Fibroblast of skin of abdomen (primary cell): ENCODE data around the gene NTM.
"Not testable (repeated sequence)": the region's sequence is repeated elsewhere in the genome, so short reads cannot be mapped to it uniquely, and the experiment has no call there.

Experiments used
- DNase-seq: peaks from one replicate; pipeline ENCODE4 v3.0.0-alpha.2; 2013

NTM gene

DNA sequence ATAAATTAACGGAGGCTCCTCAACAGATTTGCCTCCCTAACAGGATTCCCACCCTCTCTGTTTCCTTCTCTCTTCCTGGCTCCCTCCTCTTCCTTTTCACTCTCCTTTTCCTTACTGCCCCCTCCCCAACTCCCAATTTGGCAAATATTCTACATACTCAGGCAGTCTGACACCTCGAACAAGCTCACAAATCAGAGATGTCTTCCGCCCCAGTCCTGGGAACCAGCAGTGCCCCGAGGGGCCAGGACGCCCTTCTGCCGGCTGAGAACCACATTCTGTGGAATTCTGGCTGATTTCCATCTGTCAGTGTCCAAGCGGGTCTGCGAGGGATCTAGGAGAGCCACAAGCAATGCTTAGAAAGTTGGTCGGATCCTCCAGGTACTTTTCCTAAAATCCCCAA, 94.0 kb downstream of the NTM start:
- no peak for DNase-seq

DNA sequence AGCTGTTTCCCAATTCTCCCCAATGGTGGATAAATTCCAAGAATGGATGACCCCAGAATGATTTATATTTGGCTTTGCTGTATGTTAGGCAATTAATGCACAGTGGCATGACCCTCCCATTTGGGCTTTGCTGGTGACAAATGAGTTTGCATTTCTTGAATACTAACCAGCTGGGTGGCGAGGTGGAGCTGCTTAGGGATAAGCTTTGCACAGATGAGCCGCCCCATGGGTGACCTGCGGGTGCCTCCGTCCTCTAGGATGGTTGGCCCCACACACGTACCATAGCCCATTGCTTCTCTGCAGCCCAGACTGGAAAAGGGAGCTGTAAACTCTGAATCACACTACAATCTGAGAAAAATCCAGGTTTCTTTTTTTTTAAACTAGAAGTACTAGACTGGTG, 94.6 kb downstream of the NTM start:
- no peak for DNase-seq

DNA sequence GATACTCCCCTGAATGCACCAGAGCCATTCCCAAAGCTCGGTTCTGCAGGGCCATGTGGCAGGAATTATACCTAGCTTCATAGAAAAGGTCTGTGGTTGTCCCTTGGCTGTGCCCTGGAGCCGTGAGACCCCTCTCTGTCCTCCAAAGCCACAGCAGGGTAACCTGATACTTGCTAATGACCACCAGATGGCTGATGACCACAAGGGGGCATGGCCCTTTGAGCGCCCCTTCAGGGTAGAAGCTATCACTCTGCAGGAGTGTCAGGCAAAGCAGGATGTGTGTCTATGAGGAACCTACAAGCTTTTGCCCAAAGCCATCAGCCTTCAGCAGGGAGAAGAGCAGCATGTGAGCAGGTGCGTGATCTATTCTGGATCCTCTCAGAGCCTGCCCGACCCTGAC, 95.3 kb downstream of the NTM start:
- DNase-seq: no peak

- DNase-seq: peak; percentile 13
Measured at GRCh38 chr11:131467645-131468394, 97.4 kb downstream of the NTM start.

DNA sequence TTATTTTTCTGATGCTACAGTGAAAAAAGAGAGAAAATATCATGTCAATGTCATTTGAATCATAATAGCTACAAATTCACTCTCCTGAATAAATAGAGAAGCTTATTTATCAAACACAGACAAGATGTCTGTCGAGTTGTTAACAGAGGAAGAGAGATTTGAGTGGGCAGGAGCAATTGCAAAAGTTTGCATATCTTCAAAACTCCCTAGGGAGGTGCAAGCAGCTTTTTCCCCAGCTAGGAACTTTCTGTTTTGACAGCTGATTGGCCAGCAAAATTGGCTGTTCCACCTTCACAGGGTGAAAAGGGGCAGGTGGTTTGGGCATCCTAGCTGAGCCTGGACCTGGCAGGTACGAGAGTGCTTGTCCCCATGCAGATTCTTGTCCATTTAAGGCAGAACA, 98.2 kb downstream of the NTM start:
- DNase-seq: no peak

- DNase-seq: no peak
Measured at GRCh38 chr11:131470216-131470925, 100.0 kb downstream of the NTM start.

DNA sequence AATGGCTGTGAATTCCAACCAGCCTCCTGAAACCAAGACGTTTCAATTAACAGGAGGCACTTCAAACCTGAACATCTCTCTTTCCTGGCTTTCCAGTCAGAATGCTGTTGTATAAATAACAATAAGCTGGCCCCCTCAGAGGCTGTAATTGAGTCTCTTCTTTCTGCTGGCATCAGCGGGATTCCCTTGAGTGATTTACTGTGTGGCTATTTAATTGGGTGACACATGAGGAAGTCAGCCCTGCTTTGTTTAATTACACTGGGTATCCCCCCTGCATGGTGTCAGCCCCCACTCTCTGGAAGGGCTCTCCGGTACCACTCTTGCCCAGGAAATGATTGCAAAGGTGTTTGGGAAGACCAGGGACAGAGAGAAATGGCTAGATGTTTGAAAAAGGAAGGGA, 101.6 kb downstream of the NTM start:
- DNase-seq: peak; percentile 4

DNA sequence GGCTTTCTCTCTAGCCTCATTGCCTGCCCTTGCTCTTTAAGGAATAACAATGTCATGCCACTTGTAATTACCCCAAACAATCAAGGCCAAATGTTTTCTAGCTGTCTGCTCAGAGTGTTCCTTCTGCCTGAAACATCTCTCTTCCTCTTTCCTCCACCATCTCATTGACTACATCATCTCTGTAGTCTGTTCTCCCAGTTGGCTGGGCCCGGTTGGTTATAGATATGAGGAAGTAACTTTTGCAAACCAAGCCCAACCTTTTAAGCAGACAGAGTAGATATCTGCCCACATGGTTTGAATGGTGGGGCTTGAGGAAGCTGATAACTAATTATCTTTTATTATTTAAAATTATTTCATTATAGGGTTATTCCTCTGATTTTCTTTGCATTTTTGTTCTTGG, 104.5 kb downstream of the NTM start:
- no peak for DNase-seq

- DNase-seq: no peak
Measured at GRCh38 chr11:131476266-131476665, 105.9 kb downstream of the NTM start.

- no peak for DNase-seq
Measured at GRCh38 chr11:131478341-131478740, 107.9 kb downstream of the NTM start.

GRCh38 chr11:131481303-131481702, 110.9 kb downstream of the NTM start:
- peak; percentile 38 for DNase-seq

DNA sequence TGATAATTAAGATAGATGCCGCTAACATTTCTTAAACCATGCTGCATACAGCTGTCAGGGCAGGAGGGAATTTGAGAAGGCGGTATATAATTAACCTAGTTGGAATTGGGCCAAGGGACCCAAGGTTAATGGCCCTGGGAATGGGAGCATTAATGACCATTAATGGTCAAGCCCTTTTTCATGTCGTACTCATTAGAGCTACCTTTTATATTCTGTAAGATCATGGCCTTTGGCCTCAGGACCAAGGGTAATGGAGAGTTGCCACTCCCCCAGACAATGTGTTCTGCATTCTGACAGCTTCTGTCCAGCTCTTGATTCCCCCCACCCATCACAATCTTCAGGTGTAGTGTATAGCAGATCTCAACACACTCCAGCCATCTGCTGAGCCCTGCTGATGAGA, 111.6 kb downstream of the NTM start:
- no peak for DNase-seq

DNA sequence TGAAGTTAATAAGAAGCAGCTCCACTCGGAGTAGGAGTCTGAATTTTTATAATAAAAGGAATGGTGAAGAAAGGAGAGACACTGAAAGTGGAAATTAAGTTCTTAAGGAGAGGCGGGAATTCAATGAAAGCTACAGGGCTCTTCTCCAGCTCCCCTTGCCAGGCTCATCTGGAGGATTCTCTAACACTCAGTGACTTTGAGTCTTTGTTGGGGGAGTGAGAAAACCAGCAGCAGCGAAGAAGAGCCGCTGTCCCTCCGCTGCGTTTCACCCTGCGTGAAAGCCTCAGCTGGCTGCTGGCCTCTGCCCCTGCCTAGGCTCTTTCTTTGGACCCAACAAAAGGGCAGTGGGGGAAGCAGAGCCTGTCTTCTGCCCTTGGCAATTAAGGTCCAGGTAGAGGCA, 113.0 kb downstream of the NTM start:
- no peak for DNase-seq

- DNase-seq: no peak
Measured at GRCh38 chr11:131483877-131484276, 113.5 kb downstream of the NTM start.

DNA sequence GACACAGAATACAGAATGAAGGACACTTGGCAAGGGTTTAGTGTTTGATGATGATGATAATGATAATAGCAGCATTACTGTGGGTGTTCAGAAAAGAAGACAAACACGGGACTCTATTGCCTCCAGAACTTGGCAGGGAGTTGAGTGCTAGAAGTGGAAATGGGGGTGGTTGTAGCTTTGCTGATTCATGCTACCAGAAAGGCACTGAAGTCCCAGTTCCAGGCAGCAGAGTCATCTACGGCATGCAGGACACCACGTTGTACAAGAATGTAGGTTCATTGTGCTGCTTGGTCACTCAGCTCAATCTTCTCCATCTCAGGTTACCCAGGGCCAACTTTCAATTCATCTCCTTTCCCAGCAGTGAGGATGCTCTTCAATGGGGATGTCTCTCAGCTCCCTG, 115.7 kb downstream of the NTM start:
- peak; percentile 86 for DNase-seq

DNA sequence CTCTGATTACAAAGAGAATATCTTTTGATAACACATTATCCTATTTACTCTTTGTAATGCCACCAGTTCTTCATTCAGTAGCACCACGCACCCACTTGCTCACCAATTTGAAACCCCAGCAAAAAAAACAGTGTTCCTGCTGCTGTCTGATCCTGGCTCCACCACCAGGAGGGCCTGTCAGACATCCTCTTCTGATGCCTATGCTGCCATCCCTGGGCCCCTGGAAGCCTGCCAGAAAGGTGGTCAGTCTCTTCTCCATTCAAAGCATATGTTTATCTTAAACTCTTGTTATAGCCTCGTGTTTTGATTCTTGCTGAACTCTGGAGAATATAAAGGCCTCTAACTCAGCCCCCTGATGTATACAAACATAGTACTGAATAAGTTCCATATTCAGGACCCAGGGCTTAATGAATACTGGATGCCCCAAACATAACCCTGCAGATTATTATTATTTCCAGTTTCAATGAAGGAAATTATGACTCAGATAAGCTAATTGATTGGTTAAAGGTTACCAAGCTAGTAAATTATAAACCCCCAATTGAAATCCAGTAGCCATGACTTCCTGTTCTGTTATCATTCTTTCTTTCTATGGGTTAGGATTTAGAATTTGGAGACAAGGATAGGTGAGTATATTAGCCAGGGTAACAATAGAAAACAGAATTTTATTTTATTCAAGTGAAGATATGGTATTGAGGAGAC, 116.7 kb downstream of the NTM start:
- DNase-seq: no peak

DNA sequence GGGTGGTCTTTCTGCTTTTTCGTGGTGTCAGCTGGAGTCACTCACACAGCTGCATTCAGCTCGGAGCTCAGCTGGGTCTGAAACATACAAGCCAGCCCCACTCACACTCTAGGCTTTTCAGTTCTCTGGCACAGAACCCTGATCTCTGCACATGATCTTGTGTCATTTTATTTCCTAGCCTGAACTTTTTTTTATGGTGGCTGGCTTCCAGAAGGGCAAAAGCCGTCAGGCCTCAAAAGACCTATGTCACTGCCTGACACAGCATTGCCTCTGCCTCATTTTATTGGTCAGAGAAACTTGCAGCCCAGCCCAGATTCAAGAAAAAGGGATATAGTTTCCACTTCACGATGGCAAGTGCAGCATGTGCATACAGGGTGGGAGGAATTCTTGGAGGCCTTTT, 117.8 kb downstream of the NTM start:
- DNase-seq: no peak

DNA sequence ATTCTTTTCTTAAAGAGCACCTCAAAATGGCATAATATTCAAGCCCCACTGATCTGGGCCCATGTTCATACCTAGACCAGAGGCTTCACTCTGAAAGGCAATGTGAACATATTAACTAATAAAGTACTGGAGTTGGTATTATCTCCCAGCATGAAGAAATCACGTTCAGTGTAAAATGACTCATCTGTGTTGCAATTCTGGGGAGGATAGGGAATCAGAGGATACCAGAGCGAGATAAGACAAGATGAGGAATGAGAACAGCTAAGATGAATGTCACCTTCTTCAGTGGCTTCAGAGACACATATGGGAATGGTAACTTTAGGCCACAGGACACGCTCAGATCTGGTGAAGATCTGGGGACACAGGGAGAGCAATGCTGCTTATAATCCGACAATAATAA, 121.1 kb downstream of the NTM start:
- peak; percentile 55 for DNase-seq

DNA sequence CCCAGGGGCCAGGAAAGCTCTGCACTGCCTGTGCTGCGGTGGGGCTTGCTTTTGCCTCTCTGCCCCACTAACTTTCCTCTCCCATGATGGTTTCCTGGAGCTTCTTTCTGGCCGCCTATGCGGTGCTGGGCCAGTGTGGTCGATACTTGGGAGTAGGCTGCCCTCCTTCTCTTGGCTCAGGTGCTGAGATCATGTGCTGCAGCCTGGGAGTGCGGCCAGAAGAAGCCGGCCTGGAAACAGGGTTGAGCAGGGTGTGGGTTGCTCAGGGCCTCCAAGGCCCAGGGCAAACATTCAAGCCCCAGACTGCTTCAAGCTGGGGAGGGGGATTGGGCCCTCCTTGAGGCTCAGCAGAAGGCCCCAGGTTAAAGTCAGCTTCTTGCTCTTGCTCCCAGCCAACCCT, 125.0 kb downstream of the NTM start:
- no peak for DNase-seq

- not testable (repeated sequence) for DNase-seq
Measured at GRCh38 chr11:131497686-131498085, 127.3 kb downstream of the NTM start.

- DNase-seq: no peak
Measured at GRCh38 chr11:131498631-131499160, 128.3 kb downstream of the NTM start.

DNA sequence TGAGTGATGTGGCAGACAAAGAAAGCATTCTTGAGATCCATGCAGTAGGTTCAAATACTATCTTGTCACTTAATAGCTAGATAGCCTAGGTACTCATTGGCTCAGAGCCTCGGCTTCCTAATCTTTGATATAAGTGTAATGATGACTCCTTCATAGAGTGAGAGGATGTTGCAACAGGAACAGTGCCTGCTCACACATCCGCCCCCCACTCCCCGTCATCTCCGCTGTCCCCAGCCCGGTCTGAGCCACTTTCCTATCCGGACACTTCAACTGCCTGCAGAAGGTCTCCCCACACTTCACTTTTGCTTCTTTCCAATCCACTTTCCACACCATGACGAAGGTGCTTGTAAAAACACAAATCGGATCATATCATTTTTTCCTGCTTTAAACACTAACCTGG, 128.8 kb downstream of the NTM start:
- DNase-seq: no peak

- DNase-seq: no peak
Measured at GRCh38 chr11:131503017-131503416, 132.6 kb downstream of the NTM start.
